Type B pancreatic cell (in vitro differentiated cells): ENCODE measurements around the gene ADAM10. TPM values are rescaled to one million over a fixed set of nuclear protein-coding genes. Genes with fewer than 3 reads are reported as not detected.

ENCODE experiments used
- DNase-seq: peaks from one replicate; pipeline ENCODE4 v3.0.0; 2021; ENCODE audit warnings: mixed read lengths; ENCODE audit not compliant: unreplicated experiment; ENCODE audit errors: extremely low spot score
- H3K27ac Mint-ChIP-seq: 2 replicates; pipeline ENCODE4 v1.8.0; 2021; ENCODE audit warnings: mild to moderate bottlenecking, mixed read lengths
- H3K27me3 Mint-ChIP-seq: 2 replicates; pipeline ENCODE4 v1.8.0; 2021; ENCODE audit warnings: mixed read lengths
- H3K36me3 Mint-ChIP-seq: 2 replicates; pipeline ENCODE4 v1.8.0; 2021; ENCODE audit warnings: mixed read lengths
- H3K4me1 Mint-ChIP-seq: one replicate; pipeline ENCODE4 v1.8.0; 2021; ENCODE audit warnings: mixed read lengths; ENCODE audit not compliant: unreplicated experiment
- H3K4me3 Mint-ChIP-seq: 2 replicates; pipeline ENCODE4 v1.8.0; 2021; ENCODE audit warnings: mild to moderate bottlenecking, mixed read lengths
- H3K9me3 Mint-ChIP-seq: 2 replicates; pipeline ENCODE4 v1.8.0; 2021; ENCODE audit warnings: mixed read lengths
- CTCF ChIP-seq: fragments of 200-600 bp; sonication (generic); conservative IDR thresholded peaks from 2 replicates; pipeline ENCODE4 v1.5.0; 2021; ENCODE audit warnings: antibody characterized with exemption, mild to moderate bottlenecking
- total RNA-seq: library from RNA; stranded (reverse); gene quantifications from 2 replicates; pipeline ENCODE4 v1.2.1, GENCODE V29; 2021; ENCODE audit warnings: low replicate concordance

Gene ADAM10
- total RNA-seq, 1 donor from 2014 or later: 228 TPM

GRCh38 chr15:58541410-58542087 is 208.0 kb downstream of the ADAM10 start:
- H3K27me3 Mint-ChIP-seq: no peaks in the 10 kb centered on the region
- H3K9me3 Mint-ChIP-seq: no peaks in the 10 kb centered on the region
- H3K27ac Mint-ChIP-seq: no peak overlapping the region

GRCh38 chr15:58539548-58539947 is 210.0 kb downstream of the ADAM10 start:
- H3K4me3 Mint-ChIP-seq: no peak overlapping the region
- peaks cover 36% of the 10 kb centered on the region for H3K4me1 Mint-ChIP-seq
- no peak overlapping the region for H3K27ac Mint-ChIP-seq
- no peaks in the 10 kb centered on the region for H3K9me3 Mint-ChIP-seq
- no peak for TF ChIP-seq CTCF
- peaks cover 5% of the 10 kb centered on the region for H3K36me3 Mint-ChIP-seq
- DNase-seq: no peak
- H3K27me3 Mint-ChIP-seq: no peaks in the 10 kb centered on the region

More at GRCh38 chr15:58541410-58542087, 208.0 kb downstream of the ADAM10 start:
- peaks cover 21% of the 10 kb centered on the region for H3K4me1 Mint-ChIP-seq
- DNase-seq: no peak
- H3K4me3 Mint-ChIP-seq: no peak overlapping the region
- peaks cover 5% of the 10 kb centered on the region for H3K36me3 Mint-ChIP-seq
- TF ChIP-seq CTCF: no peak

GRCh38 chr15:58538901-58539300 is 210.6 kb downstream of the ADAM10 start:
- DNase-seq: no peak
- no peak for TF ChIP-seq CTCF
- Mint-ChIP-seq H3K4me3 (no peak overlapping the region), H3K36me3 (peaks cover 5% of the 10 kb centered on the region), H3K27me3 (no peaks in the 10 kb centered on the region), H3K9me3 (no peaks in the 10 kb centered on the region), H3K27ac (no peak overlapping the region), H3K4me1 (peaks cover 38% of the 10 kb centered on the region)

Other genes with a start within 250 kb of the ADAM10 start
- 39.8 and 82.1 TPM in 2 replicates for gene MINDY2, start 21.6 kb upstream of the ADAM10 start, total RNA-seq
- 87.9 and 103 TPM in 2 replicates for gene SLTM, start 184.0 kb upstream of the ADAM10 start, total RNA-seq
- 31.0 and 33.3 TPM in 2 replicates for gene RNF111, start 238.0 kb upstream of the ADAM10 start, total RNA-seq